RWPE1 (cell line): ENCODE results near the gene COL25A1.

ENCODE experiments used
- CTCF ChIA-PET: fragments of 350-600 bp; sonication (Branson Sonifier 250); formaldehyde crosslinking; extraction: SDS; loops from one replicate; lab custom pipeline; 2021; lab: Yijun Ruan, JAX
- POLR2A ChIA-PET: fragments of 400-600 bp; formaldehyde crosslinking; extraction: SDS; loops from one replicate; lab custom pipeline; 2020; ENCODE audit warnings: antibody characterized with exemption; ENCODE audit not compliant: low non-redundant PET; lab: Yijun Ruan, JAX
- DNase-seq: peaks from one replicate; pipeline ENCODE4 v3.0.0; 2012; ENCODE audit warnings: low spot score
- H3K27ac ChIP-seq: fragments of 450-650 bp; 2 replicates; pipeline ENCODE4 v1.5.1; 2017
- CTCF ChIP-seq: fragments of 450-650 bp; conservative IDR thresholded peaks from 2 replicates; pipeline ENCODE4 v1.5.1; 2017; ENCODE audit warnings: low read depth, mild to moderate bottlenecking

COL25A1 gene

GRCh38 chr4:109166586-109166985 is 135.9 kb downstream of the COL25A1 start:
- CTCF ChIA-PET, result no interaction called here
- no peak for TF ChIP-seq CTCF
- no peak for DNase-seq
- H3K27ac ChIP-seq, result no peak overlapping the region
- POLR2A ChIA-PET, result no interaction called here

- ChIA-PET POLR2A (no interaction called here), CTCF (no interaction called here)
- TF ChIP-seq CTCF, result no peak
- DNase-seq, result no peak
- no peak overlapping the region for H3K27ac ChIP-seq
Measured at GRCh38 chr4:109166126-109166525, 136.3 kb downstream of the COL25A1 start.

- ChIA-PET CTCF (no interaction called here), POLR2A (no interaction called here)
- H3K27ac ChIP-seq, result no peak overlapping the region
- DNase-seq, result no peak
- TF ChIP-seq CTCF, result no peak
Measured at GRCh38 chr4:109164011-109164410, 138.4 kb downstream of the COL25A1 start.

GRCh38 chr4:109163493-109163892 is 139.0 kb downstream of the COL25A1 start:
- H3K27ac ChIP-seq, result no peak overlapping the region
- ChIA-PET POLR2A (no interaction called here), CTCF (no interaction called here)
- DNase-seq, result no peak
- no peak for TF ChIP-seq CTCF

GRCh38 chr4:109162759-109163158 is 139.7 kb downstream of the COL25A1 start:
- no peak overlapping the region for H3K27ac ChIP-seq
- DNase-seq, result no peak
- CTCF ChIA-PET, result no interaction called here
- POLR2A ChIA-PET, result no interaction called here
- TF ChIP-seq CTCF, result no peak

- CTCF ChIA-PET, result no interaction called here
Measured at GRCh38 chr4:109160494-109160893, 142.0 kb downstream of the COL25A1 start.

More at GRCh38 chr4:109160494-109160893, 142.0 kb downstream of the COL25A1 start:
- DNase-seq, result no peak
- no peak overlapping the region for H3K27ac ChIP-seq
- TF ChIP-seq CTCF, result no peak
- POLR2A ChIA-PET, result no interaction called here
